Left renal cortex interstitium (tissue), 4 donors: ENCODE data around the gene FBXO45. TPM values are rescaled to one million over a fixed set of nuclear protein-coding genes. Genes with fewer than 3 reads are reported as not detected.
A peak's percentile ranks its signal among the peaks of the same experiment; 100 is the strongest.
"Not testable (repeated sequence)": the region's sequence is repeated elsewhere in the genome, so short reads cannot be mapped to it uniquely, and the experiment has no call there.

Experiments used
- DNase-seq, 4 donors: peaks; one replicate each; pipeline ENCODE4 v3.0.0-alpha.2; 2013; ENCODE audit warnings: low read depth in 4 of 4, low spot score in 2 of 4, missing footprints in 1 of 4
- polyA plus RNA-seq, 4 donors: library from polyadenylated mRNA; unstranded; fragments of 120-200 nt; gene quantifications; one replicate each; pipeline ENCODE4 v1.2.1, GENCODE V29; 2013; ENCODE audit not compliant: insufficient read length in 4 of 4

FBXO45 gene
- polyA plus RNA-seq, 4 donors, result 13.7 to 17.2 (median 15.2) TPM

GRCh38 chr3:196555295-196555694 lies 13.2 kb upstream of the FBXO45 start:
- no peak for DNase-seq

DNA sequence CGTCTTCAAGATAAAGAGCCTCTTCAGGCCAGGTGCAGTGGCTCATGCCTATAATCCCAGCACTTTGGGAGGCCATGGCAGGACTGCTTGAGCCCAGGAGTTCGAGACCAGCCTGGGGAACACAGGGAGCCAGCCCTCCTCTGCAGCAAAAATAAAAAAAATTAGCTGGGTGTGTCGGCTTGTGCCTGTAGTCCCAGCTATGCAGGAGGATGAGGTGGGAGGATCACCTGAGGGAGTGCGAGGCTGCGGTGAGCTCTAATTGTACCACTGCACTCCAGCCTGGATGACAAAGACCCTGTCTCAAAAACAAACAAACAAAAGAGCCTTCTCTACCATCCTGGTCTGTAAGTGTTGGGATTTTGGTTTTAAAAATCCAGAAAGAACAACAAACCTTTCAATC lies 11.2 kb upstream of the FBXO45 start:
- DNase-seq, result no peak

- DNase-seq, result no peak
These were observed 10.0 kb upstream of the FBXO45 start for GRCh38 chr3:196558476-196558875.

GRCh38 chr3:196559826-196560225 lies 8.6 kb upstream of the FBXO45 start:
- DNase-seq, result no peak

- DNase-seq, result no peak
These were observed 4.7 kb upstream of the FBXO45 start for GRCh38 chr3:196563721-196564225.

GRCh38 chr3:196569003-196569516 lies 600 bp downstream of the FBXO45 start:
- DNase-seq, result peak in 1 of 4 donors; percentile 6

DNA sequence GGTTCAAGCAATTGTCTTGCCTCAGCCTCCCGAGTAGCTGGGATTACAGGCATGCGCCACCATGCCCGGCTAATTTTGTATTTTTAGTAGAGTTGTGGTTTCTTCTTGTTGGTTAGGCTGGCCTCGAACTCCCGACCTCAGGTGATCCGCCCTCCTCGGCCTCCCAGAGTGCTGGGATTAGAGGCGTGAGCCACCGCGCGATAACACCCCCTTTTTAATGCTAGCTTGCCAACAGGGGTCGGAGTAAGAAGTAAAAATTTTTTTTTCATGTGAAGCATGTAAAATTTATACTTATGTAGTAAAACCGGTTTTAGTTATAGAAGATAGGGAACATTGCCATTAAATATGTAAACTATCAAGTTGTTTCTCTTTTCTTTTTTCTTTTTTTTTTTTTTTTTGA lies 1.9 kb downstream of the FBXO45 start:
- DNase-seq, result not testable (repeated sequence)

DNA sequence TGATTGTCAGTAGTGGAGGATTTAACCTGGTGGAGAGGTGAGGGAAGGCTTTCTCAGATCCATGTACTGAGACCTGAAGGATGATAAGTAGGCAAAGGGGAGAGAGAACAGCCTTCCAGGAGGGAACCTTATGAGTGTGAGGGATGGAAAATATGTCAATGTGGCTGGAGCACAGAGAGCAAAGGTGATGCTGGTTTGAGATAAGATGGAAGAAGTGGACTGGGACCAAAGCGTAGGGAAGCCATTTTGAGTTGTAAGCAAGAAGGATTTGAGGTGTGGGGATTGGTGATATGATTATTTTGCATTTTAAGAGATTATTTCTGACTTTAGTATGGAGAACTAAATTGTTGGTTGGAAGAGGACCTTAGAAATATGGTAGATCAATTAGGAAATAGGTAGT lies 3.9 kb downstream of the FBXO45 start:
- no peak for DNase-seq

DNA sequence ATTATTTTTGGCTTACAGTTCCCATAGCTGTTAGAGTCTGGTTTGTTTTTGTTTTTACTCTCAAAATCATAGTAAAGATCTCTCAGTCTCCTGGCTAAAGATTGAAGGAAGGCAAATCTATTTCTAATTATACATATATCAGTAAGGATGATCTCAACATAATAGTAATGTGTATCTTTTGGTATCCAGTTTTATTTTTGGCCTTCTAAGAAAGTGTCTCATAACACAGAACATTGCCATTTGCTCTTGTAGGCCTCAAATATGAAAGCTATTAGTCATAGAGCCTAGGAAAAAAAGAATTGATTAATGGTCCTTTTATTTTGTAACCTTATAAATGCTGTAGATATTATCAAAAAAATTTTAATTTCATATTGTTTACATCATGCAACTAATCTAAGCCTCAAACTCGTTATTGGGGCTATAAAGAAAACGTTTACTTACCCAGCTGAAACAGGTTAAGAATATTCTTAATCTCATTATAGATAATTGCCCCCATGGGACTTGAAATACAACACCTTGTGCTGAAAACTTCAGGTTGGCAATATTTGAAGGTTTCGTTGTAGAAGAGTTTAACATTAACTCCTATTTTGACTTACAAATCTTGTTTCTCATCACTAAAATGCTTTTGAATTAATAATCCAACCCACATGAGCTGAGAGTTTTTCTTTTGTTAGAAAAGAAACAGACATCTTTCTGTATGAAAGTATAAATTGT lies 16.7 kb downstream of the FBXO45 start:
- no peak for DNase-seq

- no peak for DNase-seq
These were observed 21.8 kb downstream of the FBXO45 start for GRCh38 chr3:196590279-196590678.

DNA sequence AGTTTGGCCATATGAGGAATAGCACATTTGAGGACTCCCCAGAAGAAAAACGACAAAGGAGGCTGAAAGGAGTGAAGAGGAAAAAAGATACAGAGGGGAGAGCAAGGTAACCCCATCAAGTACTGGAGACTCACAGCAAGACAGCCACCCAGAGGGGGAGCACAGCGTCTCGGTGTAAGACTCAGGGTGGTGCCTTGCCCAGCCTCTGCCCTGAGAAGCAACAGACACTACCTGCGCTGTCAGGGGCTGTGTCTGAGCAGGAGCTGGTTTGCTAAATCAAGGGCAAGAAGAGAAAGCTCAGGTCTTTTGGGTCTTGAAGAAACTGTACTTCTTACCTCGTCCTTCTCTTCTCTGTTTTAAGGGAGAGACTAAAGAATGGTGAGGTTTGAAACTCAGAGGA lies 27.9 kb downstream of the FBXO45 start:
- no peak for DNase-seq

DNA sequence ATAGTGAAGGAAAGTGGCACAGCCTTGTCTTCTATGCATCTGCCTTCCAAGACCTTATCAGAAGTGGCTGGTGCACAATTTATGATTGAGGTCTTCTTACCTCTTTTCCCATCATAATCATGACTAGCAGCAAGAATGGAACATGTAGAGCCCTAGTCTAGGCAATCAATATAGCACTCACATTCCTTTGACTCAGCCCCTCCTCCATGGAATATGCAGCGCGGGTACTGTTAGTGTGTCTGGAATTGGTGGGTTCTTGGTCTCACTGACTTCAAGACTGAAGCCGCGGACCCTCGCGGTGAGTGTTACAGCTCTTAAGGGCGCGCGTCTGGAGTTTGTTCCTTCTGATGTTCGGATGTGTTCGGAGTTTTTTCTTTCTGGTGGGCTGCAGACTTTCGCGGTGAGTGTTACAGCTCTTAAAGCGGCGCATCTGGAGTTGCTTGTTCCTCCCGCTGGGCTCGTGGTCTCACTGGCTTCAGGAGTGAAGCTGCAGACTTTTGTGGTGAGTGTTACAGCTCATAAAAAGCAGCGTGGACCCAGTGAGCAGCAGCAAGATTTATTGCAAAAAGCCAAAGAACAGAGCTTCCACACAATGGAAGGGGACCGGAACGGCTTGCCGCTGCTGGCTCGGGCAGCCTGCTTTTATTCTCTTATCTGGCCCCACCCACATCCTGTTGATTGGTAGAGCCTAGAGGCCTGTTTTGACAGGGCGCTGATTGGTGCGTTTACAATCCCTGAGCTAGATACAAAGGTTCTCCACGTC lies 29.7 kb downstream of the FBXO45 start:
- not testable (repeated sequence) for DNase-seq

- DNase-seq, result no peak
These were observed 31.3 kb downstream of the FBXO45 start for GRCh38 chr3:196599734-196600128.

DNA sequence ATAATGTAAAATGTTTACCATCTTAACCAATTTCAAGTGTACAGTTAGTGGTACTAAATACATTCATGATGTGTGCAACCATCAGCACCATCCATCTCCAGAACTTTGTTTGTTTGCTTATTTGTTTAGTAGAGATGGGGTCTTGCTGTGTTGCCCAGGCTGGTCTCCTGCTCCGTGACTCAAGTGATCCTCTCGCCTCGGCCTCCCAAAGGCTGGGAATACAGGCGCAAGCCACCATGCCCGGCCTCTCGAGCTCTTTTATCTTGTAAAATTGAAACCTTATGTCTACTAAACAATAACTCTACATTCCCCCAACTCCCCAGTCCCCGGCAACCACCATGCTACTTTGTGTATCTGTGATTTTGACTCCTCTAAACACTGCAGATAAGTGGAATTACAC lies 31.9 kb downstream of the FBXO45 start:
- DNase-seq, result no peak

GRCh38 chr3:196602673-196603072 lies 34.2 kb downstream of the FBXO45 start:
- no peak for DNase-seq

GRCh38 chr3:196603683-196604082 lies 35.2 kb downstream of the FBXO45 start:
- no peak for DNase-seq

DNA sequence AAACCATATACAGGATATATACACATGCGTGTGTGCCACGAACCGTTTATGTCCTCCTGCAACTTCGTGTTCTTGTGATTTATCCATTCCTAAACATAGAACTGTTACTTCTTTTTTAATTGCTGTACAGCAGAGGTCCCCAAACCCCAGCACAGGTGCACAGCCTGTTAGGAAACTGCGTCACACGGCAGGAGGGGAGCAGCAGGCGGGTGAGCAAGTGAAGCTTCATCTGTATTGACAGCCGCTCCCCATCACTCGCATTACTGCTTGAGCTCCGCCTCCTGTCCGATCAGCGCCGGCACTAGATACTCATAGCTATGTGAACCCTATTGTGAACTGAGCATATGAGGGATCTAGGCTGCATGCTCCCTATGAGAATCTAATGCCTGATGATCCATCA lies 36.1 kb downstream of the FBXO45 start:
- no peak for DNase-seq

- DNase-seq, result no peak
These were observed 40.2 kb downstream of the FBXO45 start for GRCh38 chr3:196608693-196609092.

GRCh38 chr3:196609343-196609775 lies 40.9 kb downstream of the FBXO45 start:
- peak in 2 of 4 donors; percentile 51 to 65 for DNase-seq

DNA sequence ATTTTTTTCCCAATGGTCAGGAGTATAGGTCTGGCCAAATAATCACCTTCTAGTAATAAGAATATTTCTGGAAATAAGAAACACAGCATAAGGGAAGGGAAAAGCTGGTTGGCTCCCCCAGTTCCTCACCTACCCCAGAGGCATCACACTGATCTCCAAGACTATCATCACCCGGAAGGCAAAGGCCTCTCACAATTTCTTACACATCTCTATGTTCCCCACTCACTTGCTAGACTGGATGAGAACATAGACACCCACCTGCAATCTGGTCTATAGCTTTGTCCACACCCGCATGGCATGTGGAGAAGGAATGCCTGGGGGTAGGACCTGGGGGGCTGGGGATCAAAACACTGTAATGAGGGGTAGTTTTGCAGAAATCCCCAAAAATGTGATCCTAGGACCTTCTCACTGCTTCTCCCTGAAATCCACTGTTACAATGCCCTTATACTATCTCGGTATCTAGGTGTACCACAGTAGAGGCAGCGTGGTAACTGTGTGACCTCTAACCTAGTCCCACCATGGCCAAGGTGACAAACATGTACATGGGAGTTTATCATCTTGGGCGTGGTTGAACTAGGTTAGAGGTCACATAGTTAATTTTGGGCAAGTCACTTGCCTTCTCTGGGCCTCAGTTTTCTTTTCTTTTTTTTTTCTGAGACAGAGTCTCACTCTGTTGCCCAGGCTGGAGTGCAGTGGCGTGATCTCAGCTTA lies 41.5 kb downstream of the FBXO45 start:
- no peak for DNase-seq
